ENCODE data around the gene MVB12B. TPM values are rescaled to one million over a fixed set of nuclear protein-coding genes. Genes with fewer than 3 reads are reported as not detected.

MVB12B gene
- total RNA-seq, 1 donor from 2014 or later, result 1.8 TPM

- no peak for DNase-seq (ENCODE audit: low read depth, low spot score)
Observed at GRCh38 chr9:126401581-126401980, 75.0 kb downstream of the MVB12B start.

- no peak for DNase-seq (ENCODE audit: low read depth, low spot score)
Observed at GRCh38 chr9:126403397-126403796, 76.8 kb downstream of the MVB12B start.

GRCh38 chr9:126404459-126404858, 77.8 kb downstream of the MVB12B start:
- DNase-seq (ENCODE audit: low read depth, low spot score), result no peak

- no peak for DNase-seq (ENCODE audit: low read depth, low spot score)
Observed at GRCh38 chr9:126406075-126406667, 79.5 kb downstream of the MVB12B start.

- DNase-seq (ENCODE audit: low read depth, low spot score), result no peak
Observed at GRCh38 chr9:126407114-126407870, 80.7 kb downstream of the MVB12B start.

- DNase-seq (ENCODE audit: low read depth, low spot score), result no peak
Observed at GRCh38 chr9:126408004-126408403, 81.4 kb downstream of the MVB12B start.

- no peak for DNase-seq (ENCODE audit: low read depth, low spot score)
Observed at GRCh38 chr9:126410229-126410628, 83.6 kb downstream of the MVB12B start.

- no peak for DNase-seq (ENCODE audit: low read depth, low spot score)
Observed at GRCh38 chr9:126411225-126411947, 84.8 kb downstream of the MVB12B start.

GRCh38 chr9:126411948-126412284, 85.3 kb downstream of the MVB12B start:
- no peak for DNase-seq (ENCODE audit: low read depth, low spot score)

- no peak for DNase-seq (ENCODE audit: low read depth, low spot score)
Observed at GRCh38 chr9:126412905-126413304, 86.3 kb downstream of the MVB12B start.

GRCh38 chr9:126413391-126414068, 86.9 kb downstream of the MVB12B start:
- no peak for DNase-seq (ENCODE audit: low read depth, low spot score)

GRCh38 chr9:126415741-126416370, 89.2 kb downstream of the MVB12B start:
- DNase-seq (ENCODE audit: low read depth, low spot score), result no peak

- DNase-seq (ENCODE audit: low read depth, low spot score), result no peak
Observed at GRCh38 chr9:126417043-126417442, 90.4 kb downstream of the MVB12B start.

GRCh38 chr9:126417684-126418083, 91.1 kb downstream of the MVB12B start:
- DNase-seq (ENCODE audit: low read depth, low spot score), result no peak

- no peak for DNase-seq (ENCODE audit: low read depth, low spot score)
Observed at GRCh38 chr9:126418608-126419007, 92.0 kb downstream of the MVB12B start.

- no peak for DNase-seq (ENCODE audit: low read depth, low spot score)
Observed at GRCh38 chr9:126419475-126419874, 92.8 kb downstream of the MVB12B start.

- no peak for DNase-seq (ENCODE audit: low read depth, low spot score)
Observed at GRCh38 chr9:126420135-126420534, 93.5 kb downstream of the MVB12B start.

GRCh38 chr9:126420643-126421564, 94.3 kb downstream of the MVB12B start:
- no peak for DNase-seq (ENCODE audit: low read depth, low spot score)

GRCh38 chr9:126421567-126422428, 95.2 kb downstream of the MVB12B start:
- no peak for DNase-seq (ENCODE audit: low read depth, low spot score)
